Stimulated activated CD4-positive, alpha-beta T cell treated with anti-CD3 and anti-CD28 coated beads, Interleukin-1b, Interleukin-23, amount 100 ng/mL, for 4 hours (primary cell): ENCODE results near the gene CBX5.
"Not testable (repeated sequence)": the region's sequence is repeated elsewhere in the genome, so short reads cannot be mapped to it uniquely, and the experiment has no call there.

Experiments
- DNase-seq, 2 donors: peaks; one replicate each; pipeline ENCODE4 v3.0.0-alpha.2; 2020; ENCODE audit warnings: low read depth in 2 of 2

CBX5 gene

GRCh38 chr12:54294152-54294952 lies 14.4 kb upstream of the CBX5 start:
- DNase-seq, result peak in 1 of 2 donors; percentile 53

GRCh38 chr12:54292931-54293241 lies 13.0 kb upstream of the CBX5 start:
- no peak for DNase-seq

GRCh38 chr12:54292083-54292930 lies 12.4 kb upstream of the CBX5 start:
- no peak for DNase-seq

- DNase-seq, result no peak
These were observed 7.6 kb upstream of the CBX5 start for GRCh38 chr12:54287261-54288157.

GRCh38 chr12:54286042-54287030 lies 6.4 kb upstream of the CBX5 start:
- DNase-seq, result no peak

GRCh38 chr12:54285150-54286041 lies 5.5 kb upstream of the CBX5 start:
- DNase-seq, result no peak

- not testable (repeated sequence) for DNase-seq
These were observed 4.3 kb upstream of the CBX5 start for GRCh38 chr12:54284070-54284780.

GRCh38 chr12:54282949-54283593 lies 3.1 kb upstream of the CBX5 start:
- DNase-seq, result no peak

- not testable (repeated sequence) for DNase-seq
These were observed 1.8 kb upstream of the CBX5 start for GRCh38 chr12:54281694-54282093.

- DNase-seq, result not testable (repeated sequence)
These were observed 1.3 kb upstream of the CBX5 start for GRCh38 chr12:54281261-54281638.

- DNase-seq, result peak; percentile 70 to 90
These were observed 742 bp upstream of the CBX5 start, which contains the start of gene HNRNPA1 for GRCh38 chr12:54280468-54281260. Gene HNRNPA1, plus strand, starts transcription at chr12:54280726. Its CDS starts 82 bp downstream, at chr12:54280808.

GRCh38 chr12:54279227-54279631 lies 693 bp downstream of the CBX5 start:
- no peak for DNase-seq

- no peak for DNase-seq
These were observed 2.1 kb downstream of the CBX5 start for GRCh38 chr12:54277823-54278276.

GRCh38 chr12:54276368-54276767 lies 3.6 kb downstream of the CBX5 start:
- no peak for DNase-seq

GRCh38 chr12:54273981-54274380 lies 5.9 kb downstream of the CBX5 start:
- no peak for DNase-seq

GRCh38 chr12:54272214-54272613 lies 7.7 kb downstream of the CBX5 start:
- no peak for DNase-seq

GRCh38 chr12:54270345-54270744 lies 9.6 kb downstream of the CBX5 start:
- no peak for DNase-seq

- DNase-seq, result no peak
These were observed 13.1 kb downstream of the CBX5 start for GRCh38 chr12:54266852-54267251.
